ENCODE results near the gene SCN4B.

SCN4B gene

GRCh38 chr11:118128721-118129470 is 23.7 kb downstream of the SCN4B start:
- no peak for DNase-seq

- DNase-seq, result no peak
These were observed 24.3 kb downstream of the SCN4B start for GRCh38 chr11:118128310-118128709.

- DNase-seq, result no peak
These were observed 26.4 kb downstream of the SCN4B start for GRCh38 chr11:118126082-118126838.

- DNase-seq, result peak; percentile 17
These were observed 27.6 kb downstream of the SCN4B start for GRCh38 chr11:118124929-118125535.

- no peak for DNase-seq
These were observed 31.8 kb downstream of the SCN4B start for GRCh38 chr11:118120793-118121192.

GRCh38 chr11:118117790-118118601 is 34.6 kb downstream of the SCN4B start:
- DNase-seq, result no peak

GRCh38 chr11:118115048-118115447 is 37.6 kb downstream of the SCN4B start:
- DNase-seq, result no peak

- no peak for DNase-seq
These were observed 38.4 kb downstream of the SCN4B start for GRCh38 chr11:118114266-118114665.

- no peak for DNase-seq
These were observed 39.8 kb downstream of the SCN4B start for GRCh38 chr11:118112711-118113430.

- DNase-seq, result no peak
These were observed 40.9 kb downstream of the SCN4B start for GRCh38 chr11:118111744-118112035.

GRCh38 chr11:118111019-118111743 is 41.4 kb downstream of the SCN4B start:
- DNase-seq, result no peak

GRCh38 chr11:118109231-118109630 is 43.4 kb downstream of the SCN4B start:
- peak; percentile 12 for DNase-seq

- no peak for DNase-seq
These were observed 44.1 kb downstream of the SCN4B start for GRCh38 chr11:118108513-118108912.

GRCh38 chr11:118106789-118107335 is 45.8 kb downstream of the SCN4B start:
- peak; percentile 29 for DNase-seq

- no peak for DNase-seq
These were observed 46.8 kb downstream of the SCN4B start for GRCh38 chr11:118105657-118106305.

- DNase-seq, result no peak
These were observed 48.1 kb downstream of the SCN4B start for GRCh38 chr11:118104491-118104890.

- no peak for DNase-seq
These were observed 49.8 kb downstream of the SCN4B start for GRCh38 chr11:118102721-118103261.

GRCh38 chr11:118100691-118101232 is 51.9 kb downstream of the SCN4B start:
- no peak for DNase-seq

GRCh38 chr11:118099838-118100556 is 52.6 kb downstream of the SCN4B start:
- DNase-seq, result no peak
